GM15510 (cell line): ENCODE results near the gene HCRTR1.

Source experiments
- POLR2A ChIP-seq: IDR thresholded peaks from 3 replicates; pipeline ENCODE4 v1.6.1; 2011; ENCODE audit warnings: borderline replicate concordance; ENCODE audit not compliant: insufficient read length; ENCODE audit errors: extremely low read depth

Gene HCRTR1

GRCh38 chr1:31668303-31668883 lies 50.9 kb downstream of the HCRTR1 start:
- TF ChIP-seq POLR2A, result no peak

DNA sequence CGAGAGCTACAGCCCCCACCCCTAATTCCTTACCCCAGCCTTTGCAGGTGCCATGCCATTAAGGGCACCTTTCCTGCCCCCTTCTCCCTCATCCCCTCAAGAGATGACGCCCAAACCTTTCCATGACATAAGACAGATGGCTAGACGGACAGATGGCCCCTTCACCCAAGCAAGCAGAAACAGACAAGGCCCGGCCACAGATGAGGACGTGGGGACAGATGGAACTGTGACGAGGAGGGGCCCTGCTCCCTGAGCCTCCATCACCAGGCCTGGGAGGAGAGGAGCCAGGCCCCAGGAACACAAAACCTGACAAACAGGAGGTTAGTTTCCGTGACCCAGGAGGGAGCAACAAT lies 51.9 kb downstream of the HCRTR1 start:
- no peak for TF ChIP-seq POLR2A

DNA sequence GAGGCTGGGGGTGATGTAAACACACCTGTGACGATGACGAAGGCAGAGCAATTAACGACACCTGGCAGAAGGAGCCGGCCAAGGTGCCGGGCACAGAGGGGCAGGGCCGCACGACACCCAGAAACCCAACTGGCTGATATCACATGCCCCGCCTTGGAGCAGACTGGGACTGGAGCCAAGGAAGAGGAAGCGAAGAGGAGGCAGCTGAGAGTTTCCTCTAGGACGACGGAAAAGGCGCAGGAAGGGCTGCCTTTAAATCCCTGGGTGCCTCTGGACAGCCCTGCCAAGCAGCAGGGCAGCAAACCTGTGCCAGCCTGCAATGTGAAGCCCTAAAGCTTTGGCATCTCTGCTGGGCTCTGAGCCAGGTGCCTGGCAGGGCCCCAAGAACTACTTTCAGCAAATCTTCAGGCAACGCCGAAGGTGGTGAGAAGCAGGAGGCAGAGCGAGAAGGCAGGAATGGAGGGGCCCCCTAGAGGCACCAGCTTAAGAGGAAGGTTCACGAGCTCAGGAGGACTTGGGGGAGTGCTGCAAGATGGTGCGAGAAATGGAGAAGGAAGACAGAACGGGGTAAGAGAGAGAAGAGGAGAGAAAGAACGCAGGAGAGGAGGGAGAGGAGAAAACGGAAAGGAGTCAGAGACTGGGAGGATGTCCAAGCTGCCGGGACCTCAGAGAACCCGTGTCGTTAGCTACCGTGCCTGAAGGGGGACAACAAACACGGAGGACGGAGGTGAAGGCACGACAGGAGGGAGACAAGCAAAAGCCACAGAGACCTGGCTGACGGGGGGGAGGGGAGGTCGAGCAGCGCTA lies 52.5 kb downstream of the HCRTR1 start:
- TF ChIP-seq POLR2A, result no peak

DNA sequence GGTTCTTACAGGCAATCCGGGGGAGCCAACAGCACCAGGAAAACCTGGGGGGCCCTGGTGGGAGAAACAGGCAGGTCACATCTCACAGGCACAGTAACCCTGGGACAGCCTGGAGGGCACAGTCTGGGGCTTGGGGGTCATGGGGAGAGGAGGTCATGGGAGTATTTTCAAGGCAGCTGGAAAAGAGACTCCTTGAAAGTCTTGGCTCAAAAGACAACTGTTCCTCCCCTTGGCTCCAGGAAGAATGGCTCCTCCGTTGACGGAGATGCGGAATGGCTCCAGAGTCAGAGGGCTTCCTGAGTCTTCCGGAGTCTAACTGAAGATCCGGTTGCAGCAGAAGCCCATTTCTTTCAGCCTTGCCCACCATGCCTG lies 53.1 kb downstream of the HCRTR1 start:
- no peak for TF ChIP-seq POLR2A

DNA sequence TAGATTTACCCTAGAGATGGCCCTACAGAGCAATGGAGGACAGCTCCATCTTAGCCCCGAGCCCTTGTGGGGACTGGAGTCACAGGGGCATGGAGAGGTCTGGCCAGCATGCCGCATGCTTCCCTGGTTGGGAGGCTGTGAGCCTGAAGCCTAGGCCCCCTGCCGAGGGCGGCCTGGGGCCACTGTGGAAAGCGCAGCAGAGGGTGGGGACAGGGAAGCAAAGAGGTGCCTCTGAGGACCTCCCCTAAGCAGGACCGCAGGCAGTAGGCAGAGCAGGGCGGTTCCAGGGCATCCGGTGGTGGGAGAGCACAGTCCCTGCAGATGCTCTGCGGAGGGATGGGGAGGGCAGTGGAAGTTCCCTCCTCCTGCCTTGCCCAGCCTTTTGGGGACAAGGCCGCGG lies 53.7 kb downstream of the HCRTR1 start:
- no peak for TF ChIP-seq POLR2A

GRCh38 chr1:31671561-31672201 lies 54.2 kb downstream of the HCRTR1 start:
- no peak for TF ChIP-seq POLR2A

DNA sequence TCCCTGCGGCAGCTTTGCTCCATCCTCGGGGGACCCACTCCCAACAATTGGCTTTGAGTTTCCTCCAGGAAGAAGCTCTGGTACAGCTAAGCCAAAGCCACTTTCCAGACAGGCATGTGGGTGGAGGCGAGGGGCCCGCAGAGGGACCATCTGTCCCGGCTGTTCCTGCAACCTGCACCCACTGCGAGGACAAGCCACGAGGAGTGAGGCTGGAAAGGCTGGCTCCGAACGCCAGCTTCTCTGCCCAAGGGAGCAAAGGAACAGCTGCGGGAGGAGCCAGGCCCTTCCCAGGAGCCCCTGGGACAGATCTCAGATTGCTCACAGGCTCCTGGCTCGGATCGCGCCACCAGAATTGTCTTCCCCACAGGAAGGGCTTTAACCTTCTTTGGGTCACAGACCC lies 55.5 kb downstream of the HCRTR1 start:
- TF ChIP-seq POLR2A, result no peak

DNA sequence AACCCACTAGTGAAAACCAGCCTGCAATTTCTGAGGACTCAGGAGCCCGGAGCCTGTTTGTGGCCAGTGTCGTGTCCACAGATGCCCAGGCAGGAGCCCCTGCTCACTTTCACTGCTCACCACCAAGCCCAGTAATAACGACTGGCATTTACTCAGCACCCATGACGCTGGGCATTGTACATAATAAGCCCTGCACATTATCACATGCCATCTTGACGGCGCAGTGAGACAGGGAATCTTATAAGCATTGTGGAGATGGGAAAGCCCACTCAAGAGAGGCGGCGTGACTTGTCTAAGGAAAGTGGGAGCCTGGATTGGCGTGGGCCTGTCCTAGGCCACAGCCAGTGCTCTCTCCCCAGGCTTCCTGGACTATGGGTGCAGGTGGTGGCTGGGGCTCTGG lies 55.9 kb downstream of the HCRTR1 start:
- TF ChIP-seq POLR2A, result no peak

DNA sequence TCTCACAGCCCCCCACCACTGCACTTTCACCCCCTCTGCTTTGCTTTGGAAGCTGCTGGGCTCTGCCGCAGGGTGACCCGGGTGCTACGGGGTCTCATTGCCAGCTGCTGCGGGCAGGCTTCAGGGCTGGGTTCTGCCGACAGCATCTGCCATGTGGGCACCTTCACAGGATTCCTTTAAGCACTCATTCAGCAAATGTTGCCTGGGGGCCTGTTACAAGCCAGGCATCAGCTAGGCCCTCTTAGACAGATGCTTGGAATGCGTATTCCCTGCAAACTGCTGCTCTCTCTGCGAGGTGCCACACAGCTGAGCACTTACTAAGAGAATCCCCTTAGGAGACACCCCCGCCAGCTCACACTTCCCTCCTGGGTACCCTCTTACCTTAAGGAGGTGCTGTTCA lies 57.1 kb downstream of the HCRTR1 start:
- no peak for TF ChIP-seq POLR2A

- no peak for TF ChIP-seq POLR2A
These were observed 57.7 kb downstream of the HCRTR1 start for GRCh38 chr1:31675161-31675560.

GRCh38 chr1:31675756-31676155 lies 58.3 kb downstream of the HCRTR1 start:
- no peak for TF ChIP-seq POLR2A
